NCI-H1694 treated with DMSO at 0.1 percent for 48 hours (cell line): ENCODE data around the gene PSMD14.
"Not testable (repeated sequence)": the region's sequence is repeated elsewhere in the genome, so short reads cannot be mapped to it uniquely, and the experiment has no call there.

Source experiments
- DNase-seq: peaks from one replicate; lab custom pipeline; 2025; lab: John Stamatoyannopoulos, UW

PSMD14 gene

GRCh38 chr2:161308178-161308955 lies at the start of gene PSMD14:
TSS of gene PSMD14 (plus strand) at chr2:161308425. CDS start at chr2:161318826, 10,401 bp downstream.
- peak; percentile 88 for DNase-seq

- peak; percentile 11 for DNase-seq
Measured at GRCh38 chr2:161265874-161266273, 42.4 kb upstream of the PSMD14 start.

GRCh38 chr2:161269111-161269510 lies 39.1 kb upstream of the PSMD14 start:
- DNase-seq, result no peak

- peak; percentile 74 for DNase-seq
Measured at GRCh38 chr2:161273038-161273760, 35.0 kb upstream of the PSMD14 start.

- not testable (repeated sequence) for DNase-seq
Measured at GRCh38 chr2:161278564-161279229, 29.5 kb upstream of the PSMD14 start.

- DNase-seq, result not testable (repeated sequence)
Measured at GRCh38 chr2:161279230-161279815, 28.9 kb upstream of the PSMD14 start.

- DNase-seq, result not testable (repeated sequence)
Measured at GRCh38 chr2:161280906-161281323, 27.3 kb upstream of the PSMD14 start.

- DNase-seq, result not testable (repeated sequence)
Measured at GRCh38 chr2:161281615-161282310, 26.5 kb upstream of the PSMD14 start.

- not testable (repeated sequence) for DNase-seq
Measured at GRCh38 chr2:161282311-161282644, 25.9 kb upstream of the PSMD14 start.

- DNase-seq, result no peak
Measured at GRCh38 chr2:161283926-161284325, 24.3 kb upstream of the PSMD14 start.

- DNase-seq, result no peak
Measured at GRCh38 chr2:161303535-161304050, 4.6 kb upstream of the PSMD14 start.

GRCh38 chr2:161306919-161307318 lies 1.3 kb upstream of the PSMD14 start:
- no peak for DNase-seq

GRCh38 chr2:161307676-161308075 lies 549 bp upstream of the PSMD14 start:
- DNase-seq, result no peak

- DNase-seq, result no peak
Measured at GRCh38 chr2:161312996-161313395, 4.8 kb downstream of the PSMD14 start.

- DNase-seq, result no peak
Measured at GRCh38 chr2:161315380-161315779, 7.2 kb downstream of the PSMD14 start.

- no peak for DNase-seq
Measured at GRCh38 chr2:161316701-161317100, 8.5 kb downstream of the PSMD14 start.

- DNase-seq, result no peak
Measured at GRCh38 chr2:161321944-161322648, 13.9 kb downstream of the PSMD14 start.

GRCh38 chr2:161324876-161325275 lies 16.7 kb downstream of the PSMD14 start:
- DNase-seq, result no peak

GRCh38 chr2:161327582-161327981 lies 19.4 kb downstream of the PSMD14 start:
- no peak for DNase-seq

- no peak for DNase-seq
Measured at GRCh38 chr2:161332371-161332967, 24.2 kb downstream of the PSMD14 start.
